ENCODE data around the gene TM7SF3. TPM values are rescaled to one million over a fixed set of nuclear protein-coding genes. Genes with fewer than 3 reads are reported as not detected.

The TM7SF3 gene
- total RNA-seq, 1 donor, result 19.1 TPM

DNA sequence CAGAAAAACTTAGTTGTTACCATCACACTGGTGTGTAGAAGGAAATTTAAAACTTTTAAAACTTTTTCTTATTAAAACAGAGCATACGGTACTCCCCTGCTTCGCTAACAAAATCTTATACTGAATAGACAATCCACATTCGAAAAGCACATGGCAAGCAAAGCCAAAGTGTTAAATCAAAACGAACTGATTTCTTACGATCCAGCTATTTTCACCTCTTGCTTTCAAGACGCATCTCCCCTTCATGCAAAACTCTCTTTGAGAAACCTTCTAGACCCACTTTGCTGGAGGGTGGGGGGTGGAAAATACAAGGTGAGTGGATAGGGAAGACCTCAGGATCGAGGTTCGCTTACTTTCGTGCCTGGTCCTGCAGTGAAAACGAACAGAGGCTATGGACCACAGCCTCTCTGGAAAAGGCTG is 76.7 kb downstream of the TM7SF3 start:
- Histone ChIP-seq H3K4me3 (ENCODE audit: low read length) (peak overlapping the region; percentile 98), H3K9me3 (ENCODE audit: low read depth, low read length) (no peaks in the 10 kb centered on the region), H3K27me3 (ENCODE audit: insufficient read depth, low read length) (no peaks in the 10 kb centered on the region), H3K4me1 (ENCODE audit: insufficient read depth, low read length) (peaks cover 46% of the 10 kb centered on the region)

DNA sequence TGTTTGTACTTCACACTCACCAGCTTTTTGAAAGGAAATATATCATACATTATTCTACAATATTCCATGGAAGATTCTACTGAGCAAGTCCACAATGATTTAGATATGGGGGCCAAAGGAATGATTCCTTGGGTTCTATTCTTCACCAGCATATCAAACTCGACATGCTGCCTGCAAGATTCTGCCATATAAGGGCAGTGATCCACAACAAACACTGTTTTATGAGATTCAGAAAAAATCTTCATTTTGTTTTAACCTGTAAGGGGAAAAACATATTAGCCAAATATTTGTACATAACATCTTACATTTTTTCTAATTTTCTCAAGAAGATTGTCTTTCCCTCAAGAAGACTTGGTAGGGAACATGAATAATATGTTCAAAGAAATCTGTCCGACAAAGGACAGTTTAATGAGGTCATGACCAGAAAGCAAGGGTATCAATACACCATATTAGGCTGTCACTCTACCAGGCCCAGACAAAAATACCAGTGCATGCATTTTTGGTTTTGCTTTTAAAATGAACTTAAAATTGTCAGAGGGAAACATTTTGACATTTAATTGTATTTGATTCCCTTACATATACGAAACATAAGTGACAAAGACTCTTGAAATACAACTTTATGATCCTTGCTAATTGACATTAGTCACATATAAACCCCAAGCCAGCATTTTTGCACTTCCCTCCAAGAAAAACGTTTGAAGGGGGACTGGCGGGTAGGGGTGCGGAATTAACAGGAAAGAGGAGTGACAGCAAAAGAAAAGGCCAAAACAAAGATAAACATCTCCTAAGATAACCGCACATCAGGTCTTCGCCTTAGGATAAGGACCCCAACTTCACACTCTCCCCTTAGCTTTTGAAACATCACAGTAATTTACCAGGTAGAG is 77.4 kb downstream of the TM7SF3 start:
- H3K27me3 ChIP-seq (ENCODE audit: insufficient read depth, low read length), result no peaks in the 10 kb centered on the region
- no peaks in the 10 kb centered on the region for H3K9me3 ChIP-seq (ENCODE audit: low read depth, low read length)
- H3K4me1 ChIP-seq (ENCODE audit: insufficient read depth, low read length), result peaks cover 41% of the 10 kb centered on the region
- peak overlapping the region; percentile 98 for H3K4me3 ChIP-seq (ENCODE audit: low read length)

DNA sequence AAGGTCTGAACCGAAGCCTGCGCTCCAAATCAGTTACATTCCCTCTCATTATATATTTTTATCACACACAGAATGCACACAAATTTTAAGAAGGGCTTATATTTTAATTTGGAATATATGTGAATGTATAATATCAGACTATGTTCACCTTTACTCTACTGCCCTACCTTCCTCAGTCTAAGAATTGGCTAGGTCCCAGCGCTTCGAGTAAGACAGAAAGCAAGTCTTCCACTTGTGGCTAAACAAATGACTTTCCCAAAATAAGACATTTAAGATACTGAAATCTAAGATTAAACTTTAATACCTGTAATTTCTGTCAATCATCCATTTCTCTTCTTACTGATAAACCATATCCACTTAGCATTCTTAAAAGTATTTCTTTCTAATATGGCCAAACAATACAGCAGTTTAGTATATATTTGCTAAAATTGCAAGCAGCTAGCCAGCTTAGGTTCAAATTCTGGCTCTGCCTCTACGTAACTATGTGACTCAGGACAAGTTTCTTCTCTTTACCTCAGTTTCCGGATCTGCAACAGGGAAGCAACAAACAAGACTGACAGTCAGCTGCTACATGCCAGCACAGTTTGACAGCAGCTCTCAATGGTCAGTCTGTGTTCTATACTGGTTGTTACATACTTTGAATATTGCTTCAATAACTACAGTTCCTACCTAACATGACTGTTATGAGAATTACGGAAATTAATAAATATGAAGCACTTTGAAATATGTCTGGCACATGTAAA is 78.4 kb downstream of the TM7SF3 start:
- Histone ChIP-seq H3K4me3 (ENCODE audit: low read length) (no peak overlapping the region), H3K4me1 (ENCODE audit: insufficient read depth, low read length) (peaks cover 35% of the 10 kb centered on the region), H3K27me3 (ENCODE audit: insufficient read depth, low read length) (no peaks in the 10 kb centered on the region), H3K9me3 (ENCODE audit: low read depth, low read length) (no peaks in the 10 kb centered on the region)

DNA sequence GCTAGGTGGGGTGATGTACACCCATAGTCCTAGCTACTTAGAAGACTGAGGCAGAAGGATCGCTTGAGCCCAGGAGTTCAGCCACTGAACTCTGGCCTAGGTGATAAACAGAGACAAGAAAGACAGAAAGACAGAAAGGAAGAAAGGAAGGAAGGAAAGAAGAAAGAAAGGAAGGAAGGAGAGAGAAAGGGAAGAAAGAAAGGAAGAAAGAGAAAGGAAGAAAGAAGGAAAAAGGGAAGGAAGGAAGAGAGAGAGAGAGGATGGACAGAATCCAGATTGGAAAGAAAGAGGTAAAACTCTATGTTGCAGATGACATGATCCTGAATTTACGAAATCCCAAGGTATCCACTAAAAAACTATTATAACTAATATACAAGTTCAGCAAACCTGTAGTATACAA is 84.6 kb downstream of the TM7SF3 start:
- Histone ChIP-seq H3K4me1 (ENCODE audit: insufficient read depth, low read length) (no peaks in the 10 kb centered on the region), H3K9me3 (ENCODE audit: low read depth, low read length) (no peaks in the 10 kb centered on the region), H3K27me3 (ENCODE audit: insufficient read depth, low read length) (no peaks in the 10 kb centered on the region), H3K4me3 (ENCODE audit: low read length) (no peak overlapping the region)

DNA sequence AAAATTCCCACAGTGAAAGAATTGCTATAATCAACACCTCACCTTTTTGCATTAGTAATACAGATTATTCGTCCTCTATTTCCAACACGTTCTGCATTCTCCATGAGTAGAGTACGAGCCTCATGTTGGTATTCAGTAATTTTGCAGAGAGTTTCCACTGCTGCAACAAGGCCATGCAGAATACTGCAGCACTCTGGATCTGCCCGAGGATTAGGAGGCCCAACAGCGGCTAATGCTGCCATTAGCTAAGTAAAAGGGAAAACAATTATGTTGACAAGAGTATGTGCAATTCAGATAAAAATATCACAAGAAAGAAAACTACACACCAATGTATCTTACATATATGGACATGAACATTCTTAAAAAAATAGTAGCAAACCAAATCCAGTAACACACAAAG is 85.5 kb downstream of the TM7SF3 start:
- H3K4me3 ChIP-seq (ENCODE audit: low read length), result no peak overlapping the region
- no peaks in the 10 kb centered on the region for H3K27me3 ChIP-seq (ENCODE audit: insufficient read depth, low read length)
- no peaks in the 10 kb centered on the region for H3K9me3 ChIP-seq (ENCODE audit: low read depth, low read length)
- no peaks in the 10 kb centered on the region for H3K4me1 ChIP-seq (ENCODE audit: insufficient read depth, low read length)

Other genes with a start within 250 kb of the TM7SF3 start
- 33.4 TPM for gene ITPR2, start 181.2 kb downstream of the TM7SF3 start, total RNA-seq
- 12.8 TPM for gene INTS13, start 76.4 kb downstream of the TM7SF3 start, total RNA-seq
- 83.7 TPM for gene FGFR1OP2, start 75.9 kb downstream of the TM7SF3 start, total RNA-seq
- gene MED21, start 8.2 kb upstream of the TM7SF3 start, total RNA-seq, result 104 TPM
- gene C12orf71, start 68.2 kb upstream of the TM7SF3 start, total RNA-seq, result not detected
- 23.9 TPM for gene STK38L, start 229.9 kb upstream of the TM7SF3 start, total RNA-seq